Measurements from ENCODE around the gene IGSF9B. TPM values are rescaled to one million over a fixed set of nuclear protein-coding genes. Genes with fewer than 3 reads are reported as not detected.

IGSF9B gene
- total RNA-seq, 1 donor from 2014 or later: 8.4 TPM

DNA sequence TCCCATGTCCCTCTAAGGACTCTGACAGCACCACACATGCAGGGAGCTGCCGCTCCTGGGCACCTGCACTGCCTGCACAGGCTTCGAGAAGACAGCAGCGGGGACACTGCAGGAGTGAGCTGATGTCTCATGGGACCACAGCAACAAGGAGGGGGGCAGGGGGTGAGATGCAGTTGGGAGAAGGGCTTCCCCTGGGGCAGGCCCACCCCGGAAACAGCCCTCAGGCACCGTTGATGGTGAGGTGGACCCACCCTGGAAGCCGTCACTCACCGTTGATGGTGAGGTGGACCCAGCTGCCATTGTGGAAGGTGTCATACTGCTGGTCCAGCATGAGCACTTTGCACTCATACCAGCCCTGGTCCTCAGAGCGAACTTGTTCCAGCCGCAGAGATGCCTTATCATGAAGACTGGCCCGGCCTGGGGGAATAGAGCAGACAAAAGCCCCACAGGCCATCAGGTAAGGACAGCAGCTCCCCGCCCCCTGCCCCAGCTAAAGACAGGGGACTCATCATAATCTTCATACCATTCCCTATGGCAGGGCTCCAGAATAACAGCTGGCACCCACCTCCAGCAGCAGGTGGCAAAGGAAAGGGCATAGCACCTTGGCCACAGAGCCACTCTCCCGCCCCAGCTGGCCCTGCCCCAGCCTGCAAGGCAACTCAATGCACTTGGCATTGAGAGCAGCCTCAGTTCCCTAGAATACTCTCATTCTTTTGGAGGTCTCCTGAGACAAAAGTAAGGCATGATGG lies 12.6 kb downstream of the IGSF9B start:
- Mint-ChIP-seq H3K27ac (ENCODE audit: unreplicated experiment) (no peak overlapping the region), H3K9me3 (ENCODE audit: low read depth) (no peaks in the 10 kb centered on the region), H3K27me3 (ENCODE audit: low read depth) (peaks cover 4% of the 10 kb centered on the region), H3K4me3 (ENCODE audit: unreplicated experiment) (no peak overlapping the region), H3K4me1 (ENCODE audit: low read depth) (peaks cover 15% of the 10 kb centered on the region), H3K36me3 (ENCODE audit: low read depth) (peaks cover 9% of the 10 kb centered on the region)
- no peak for DNase-seq (ENCODE audit: low spot score)
- TF ChIP-seq, protein P1, sequence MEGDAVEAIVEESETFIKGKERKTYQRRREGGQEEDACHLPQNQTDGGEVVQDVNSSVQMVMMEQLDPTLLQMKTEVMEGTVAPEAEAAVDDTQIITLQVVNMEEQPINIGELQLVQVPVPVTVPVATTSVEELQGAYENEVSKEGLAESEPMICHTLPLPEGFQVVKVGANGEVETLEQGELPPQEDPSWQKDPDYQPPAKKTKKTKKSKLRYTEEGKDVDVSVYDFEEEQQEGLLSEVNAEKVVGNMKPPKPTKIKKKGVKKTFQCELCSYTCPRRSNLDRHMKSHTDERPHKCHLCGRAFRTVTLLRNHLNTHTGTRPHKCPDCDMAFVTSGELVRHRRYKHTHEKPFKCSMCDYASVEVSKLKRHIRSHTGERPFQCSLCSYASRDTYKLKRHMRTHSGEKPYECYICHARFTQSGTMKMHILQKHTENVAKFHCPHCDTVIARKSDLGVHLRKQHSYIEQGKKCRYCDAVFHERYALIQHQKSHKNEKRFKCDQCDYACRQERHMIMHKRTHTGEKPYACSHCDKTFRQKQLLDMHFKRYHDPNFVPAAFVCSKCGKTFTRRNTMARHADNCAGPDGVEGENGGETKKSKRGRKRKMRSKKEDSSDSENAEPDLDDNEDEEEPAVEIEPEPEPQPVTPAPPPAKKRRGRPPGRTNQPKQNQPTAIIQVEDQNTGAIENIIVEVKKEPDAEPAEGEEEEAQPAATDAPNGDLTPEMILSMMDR (IDR thresholded peaks at IDR 0.05): no peak

DNA sequence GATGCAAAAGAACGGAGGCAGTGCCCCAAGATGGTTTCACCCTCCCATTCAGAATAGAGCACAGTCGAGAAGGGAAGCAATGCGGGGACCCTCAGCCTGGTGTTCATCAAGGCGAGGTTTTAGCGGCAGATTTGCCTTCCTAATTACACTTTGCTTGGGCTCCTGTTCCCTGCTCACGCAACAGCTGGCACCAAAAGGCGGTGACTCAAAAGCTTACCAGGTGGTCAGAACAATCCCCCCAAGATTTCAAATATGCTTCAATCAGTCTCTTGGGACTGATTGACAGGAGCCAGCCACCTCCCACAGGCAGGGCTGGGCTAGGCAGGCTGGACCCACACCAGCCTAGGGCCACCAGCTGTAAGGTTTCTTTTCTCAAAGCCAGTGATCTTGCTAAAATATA lies 14.2 kb downstream of the IGSF9B start:
- no peak overlapping the region for H3K27ac Mint-ChIP-seq (ENCODE audit: unreplicated experiment)
- no peak for DNase-seq (ENCODE audit: low spot score)
- H3K4me3 Mint-ChIP-seq (ENCODE audit: unreplicated experiment): no peak overlapping the region
- peaks cover 2% of the 10 kb centered on the region for H3K27me3 Mint-ChIP-seq (ENCODE audit: low read depth)
- TF ChIP-seq, protein P1 (IDR thresholded peaks at IDR 0.05): no peak
- peaks cover 3% of the 10 kb centered on the region for H3K4me1 Mint-ChIP-seq (ENCODE audit: low read depth)
- peaks cover 14% of the 10 kb centered on the region for H3K36me3 Mint-ChIP-seq (ENCODE audit: low read depth)
- no peaks in the 10 kb centered on the region for H3K9me3 Mint-ChIP-seq (ENCODE audit: low read depth)

DNA sequence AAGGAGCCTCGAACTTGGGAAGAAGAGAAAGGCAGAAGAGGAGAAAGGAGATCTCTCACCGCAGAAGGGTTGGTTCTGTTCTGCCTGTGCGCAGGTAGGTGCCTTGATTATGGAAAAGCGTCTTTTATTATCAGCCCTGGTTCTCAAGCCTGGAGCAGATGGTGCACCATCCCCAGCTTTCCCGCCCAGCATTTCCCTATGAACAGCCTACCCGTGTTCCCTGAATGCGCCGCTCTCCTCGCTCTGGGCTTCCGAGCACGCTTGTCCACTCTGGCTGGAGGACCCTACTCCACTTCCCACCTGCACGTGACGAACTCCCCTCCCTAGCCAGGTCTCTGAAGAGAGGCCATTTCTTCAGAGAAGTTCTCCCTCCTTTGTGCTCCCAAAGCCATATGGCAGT lies 15.2 kb downstream of the IGSF9B start:
- H3K4me3 Mint-ChIP-seq (ENCODE audit: unreplicated experiment): no peak overlapping the region
- peaks cover 2% of the 10 kb centered on the region for H3K27me3 Mint-ChIP-seq (ENCODE audit: low read depth)
- TF ChIP-seq, protein P1 (IDR thresholded peaks at IDR 0.05): no peak
- H3K27ac Mint-ChIP-seq (ENCODE audit: unreplicated experiment): no peak overlapping the region
- no peaks in the 10 kb centered on the region for H3K9me3 Mint-ChIP-seq (ENCODE audit: low read depth)
- no peak for DNase-seq (ENCODE audit: low spot score)
- H3K36me3 Mint-ChIP-seq (ENCODE audit: low read depth): peaks cover 18% of the 10 kb centered on the region
- no peaks in the 10 kb centered on the region for H3K4me1 Mint-ChIP-seq (ENCODE audit: low read depth)

DNA sequence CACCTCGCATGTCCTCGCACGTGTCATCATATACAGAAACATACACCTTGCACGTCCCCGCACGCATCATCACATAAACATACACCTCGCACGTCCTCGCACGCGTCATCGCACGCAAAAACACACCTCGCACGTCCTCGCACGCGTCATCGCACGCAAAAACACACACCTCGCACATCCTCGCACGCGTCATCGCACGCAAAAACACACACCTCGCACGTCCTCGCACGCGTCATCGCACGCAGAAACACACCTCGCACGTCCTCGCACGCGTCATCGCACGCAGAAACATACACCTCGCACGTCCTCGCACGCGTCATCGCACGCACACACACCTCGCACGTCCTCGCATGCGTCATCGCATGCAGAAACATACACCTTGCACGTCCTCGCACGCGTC lies 16.7 kb downstream of the IGSF9B start:
- Mint-ChIP-seq H3K27me3 (ENCODE audit: low read depth) (peaks cover under 1% of the 10 kb centered on the region), H3K27ac (ENCODE audit: unreplicated experiment) (no peak overlapping the region), H3K36me3 (ENCODE audit: low read depth) (peaks cover 16% of the 10 kb centered on the region), H3K4me1 (ENCODE audit: low read depth) (no peaks in the 10 kb centered on the region), H3K4me3 (ENCODE audit: unreplicated experiment) (no peak overlapping the region), H3K9me3 (ENCODE audit: low read depth) (no peaks in the 10 kb centered on the region)
- TF ChIP-seq, protein P1 (IDR thresholded peaks at IDR 0.05): no peak
- no peak for DNase-seq (ENCODE audit: low spot score)

DNA sequence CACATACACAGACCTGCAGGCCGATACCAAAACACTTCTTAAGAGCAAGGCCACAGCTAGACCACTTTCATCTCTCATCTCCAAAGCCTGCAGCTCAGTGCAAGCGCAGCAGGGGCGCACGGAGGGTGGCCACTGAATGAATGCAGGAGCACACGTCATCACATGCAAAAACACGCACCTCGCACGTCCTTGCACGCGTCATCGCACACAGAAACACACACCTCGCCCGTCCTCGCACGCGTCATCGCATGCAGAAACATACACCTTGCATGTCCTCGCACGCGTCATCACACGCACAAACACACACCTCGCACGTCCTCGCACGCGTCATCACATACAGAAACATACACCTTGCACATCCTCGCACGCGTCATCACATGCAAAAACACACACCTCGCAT lies 17.2 kb downstream of the IGSF9B start:
- TF ChIP-seq, protein P1 (IDR thresholded peaks at IDR 0.05): no peak
- no peaks in the 10 kb centered on the region for H3K27me3 Mint-ChIP-seq (ENCODE audit: low read depth)
- no peak overlapping the region for H3K27ac Mint-ChIP-seq (ENCODE audit: unreplicated experiment)
- no peaks in the 10 kb centered on the region for H3K9me3 Mint-ChIP-seq (ENCODE audit: low read depth)
- peaks cover 4% of the 10 kb centered on the region for H3K4me1 Mint-ChIP-seq (ENCODE audit: low read depth)
- no peak overlapping the region for H3K4me3 Mint-ChIP-seq (ENCODE audit: unreplicated experiment)
- no peak for DNase-seq (ENCODE audit: low spot score)
- peaks cover 17% of the 10 kb centered on the region for H3K36me3 Mint-ChIP-seq (ENCODE audit: low read depth)

All from chondrocyte (in vitro differentiated cells).